WERI-Rb-1 (cell line): Measurements from ENCODE around the gene SDC4.
A peak's percentile ranks its signal among the peaks of the same experiment; 100 is the strongest.

Source experiments
- DNase-seq: peaks from one replicate; pipeline ENCODE4 v3.0.0-alpha.2; 2020
- H3K27ac ChIP-seq: fragments of 250-450 bp; sonication (Bioruptor Pico); 2 replicates; pipeline ENCODE4 v1.5.1; 2020; ENCODE audit warnings: mild to moderate bottlenecking, moderate library complexity
- H3K27me3 ChIP-seq: fragments of 250-450 bp; sonication (Bioruptor Pico); 2 replicates; pipeline ENCODE4 v1.5.1; 2021; ENCODE audit warnings: mild to moderate bottlenecking, low read depth, moderate library complexity; ENCODE audit not compliant: insufficient read depth, severe bottlenecking
- H3K36me3 ChIP-seq: fragments of 250-450 bp; sonication (Bioruptor Pico); 2 replicates; pipeline ENCODE4 v1.5.1; 2020; ENCODE audit warnings: mild to moderate bottlenecking, moderate library complexity
- H3K4me3 ChIP-seq: 2 replicates; pipeline ENCODE4 v1.5.1; 2011; ENCODE audit warnings: low read depth, mild to moderate bottlenecking, control low read depth, low read length
- H3K9me3 ChIP-seq: fragments of 250-450 bp; sonication (Bioruptor Pico); 2 replicates; pipeline ENCODE4 v1.5.1; 2021; ENCODE audit warnings: mild to moderate bottlenecking, moderate library complexity; ENCODE audit not compliant: severe bottlenecking
- CTCF ChIP-seq: IDR thresholded peaks from 2 replicates; pipeline ENCODE4 v1.5.1; 2011; ENCODE audit warnings: low read depth, mild to moderate bottlenecking, control low read depth, inconsistent platforms, low read length

The SDC4 gene

GRCh38 chr20:45347297-45347935 is 808 bp downstream of the SDC4 start:
- peak overlapping the region; percentile 88 for H3K27ac ChIP-seq
- no peak for DNase-seq

GRCh38 chr20:45346851-45347250 is 1.4 kb downstream of the SDC4 start:
- peaks cover 7% of the 10 kb centered on the region for H3K36me3 ChIP-seq
- H3K9me3 ChIP-seq: no peaks in the 10 kb centered on the region
- no peak overlapping the region; the same call in 1 of the 2 replicates for H3K27ac ChIP-seq
- no peak for TF ChIP-seq CTCF
- H3K4me3 ChIP-seq: peak overlapping the region; percentile 76
- H3K27me3 ChIP-seq: no peaks in the 10 kb centered on the region
- DNase-seq: no peak

More at GRCh38 chr20:45347297-45347935, 808 bp downstream of the SDC4 start:
- Histone ChIP-seq H3K4me3 (peak overlapping the region; percentile 76), H3K27me3 (no peaks in the 10 kb centered on the region), H3K36me3 (peaks cover 7% of the 10 kb centered on the region), H3K9me3 (no peaks in the 10 kb centered on the region)
- no peak for TF ChIP-seq CTCF

- DNase-seq: no peak
- Histone ChIP-seq H3K27me3 (no peaks in the 10 kb centered on the region), H3K36me3 (peaks cover 7% of the 10 kb centered on the region), H3K4me3 (no peak overlapping the region; the same call in 1 of the 2 replicates), H3K27ac (no peak overlapping the region; the same call in 1 of the 2 replicates), H3K9me3 (no peaks in the 10 kb centered on the region)
- no peak for TF ChIP-seq CTCF
These were observed 1.9 kb downstream of the SDC4 start for GRCh38 chr20:45346291-45346718.

GRCh38 chr20:45345104-45345936 is 2.9 kb downstream of the SDC4 start:
- Histone ChIP-seq H3K4me3 (no peak overlapping the region), H3K9me3 (no peaks in the 10 kb centered on the region), H3K27me3 (no peaks in the 10 kb centered on the region), H3K27ac (peak overlapping the region; percentile 69), H3K36me3 (peaks cover 14% of the 10 kb centered on the region)
- no peak for TF ChIP-seq CTCF
- DNase-seq: no peak

GRCh38 chr20:45344168-45344860 is 3.9 kb downstream of the SDC4 start:
- H3K27ac ChIP-seq: peak overlapping the region; percentile 69
- no peak for DNase-seq
- TF ChIP-seq CTCF: no peak
- H3K4me3 ChIP-seq: no peak overlapping the region
- no peaks in the 10 kb centered on the region for H3K27me3 ChIP-seq
- H3K36me3 ChIP-seq: peaks cover 24% of the 10 kb centered on the region
- no peaks in the 10 kb centered on the region for H3K9me3 ChIP-seq
